CD4-positive, alpha-beta T cell treated with Interleukin-12 subunit alpha and Interleukin-12 subunit beta, for 1 hour (primary cell): ENCODE data around the gene OPCML.

Experiments
- DNase-seq: peaks from one replicate; pipeline ENCODE4 v3.0.0-alpha.2; 2020

Gene OPCML

DNA sequence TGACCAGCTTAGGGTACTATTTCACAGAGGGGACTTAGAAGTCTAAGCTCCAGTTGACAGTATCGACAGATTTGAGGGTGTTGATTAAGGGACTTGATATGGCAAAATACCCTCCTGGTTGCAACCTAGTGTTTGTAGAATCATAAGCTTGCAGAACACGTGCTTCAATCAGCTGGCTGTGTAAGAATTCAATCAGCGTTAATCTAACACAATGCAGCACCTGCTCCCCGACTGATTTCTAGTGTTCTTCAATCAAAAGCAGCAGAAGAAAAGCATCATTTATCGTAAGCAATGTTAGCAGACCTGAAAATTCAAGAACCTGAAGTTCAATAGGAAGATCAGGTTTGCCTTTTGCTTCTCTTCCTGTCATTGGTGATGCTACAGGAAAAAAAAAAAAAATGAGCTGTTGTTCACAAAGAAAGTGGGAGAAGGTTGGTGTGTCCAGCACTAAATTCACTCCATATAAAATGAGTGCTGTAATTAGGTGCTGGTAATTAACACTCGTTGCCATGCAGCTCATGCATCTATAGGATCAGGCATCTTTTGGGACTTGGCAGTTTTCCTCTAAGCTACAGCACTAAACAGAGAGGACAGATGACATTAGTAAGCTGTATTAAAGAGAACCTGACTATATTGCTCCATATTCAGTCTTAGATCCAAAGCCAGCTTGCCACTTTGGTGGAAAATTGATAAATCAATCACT is 840.3 kb downstream of the OPCML start:
- DNase-seq, result no peak

DNA sequence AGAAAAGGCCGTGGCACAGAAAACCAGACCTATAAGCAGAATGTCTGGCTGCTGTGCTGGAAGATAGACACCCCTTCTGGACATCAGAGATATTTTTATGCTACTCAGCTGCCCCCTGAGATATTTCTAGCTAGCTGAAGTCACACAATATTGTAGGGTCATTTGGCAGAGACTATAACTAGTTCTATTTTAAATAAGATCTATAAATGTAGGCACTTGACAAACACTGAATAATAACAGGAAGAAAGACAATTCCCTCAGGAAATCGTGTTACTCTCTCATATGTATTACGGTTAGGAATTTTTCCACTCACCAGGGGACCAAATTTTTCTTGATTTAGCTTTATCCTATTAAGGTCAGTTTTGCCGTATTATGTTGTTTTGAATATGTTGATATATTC is 845.4 kb downstream of the OPCML start:
- DNase-seq, result no peak

DNA sequence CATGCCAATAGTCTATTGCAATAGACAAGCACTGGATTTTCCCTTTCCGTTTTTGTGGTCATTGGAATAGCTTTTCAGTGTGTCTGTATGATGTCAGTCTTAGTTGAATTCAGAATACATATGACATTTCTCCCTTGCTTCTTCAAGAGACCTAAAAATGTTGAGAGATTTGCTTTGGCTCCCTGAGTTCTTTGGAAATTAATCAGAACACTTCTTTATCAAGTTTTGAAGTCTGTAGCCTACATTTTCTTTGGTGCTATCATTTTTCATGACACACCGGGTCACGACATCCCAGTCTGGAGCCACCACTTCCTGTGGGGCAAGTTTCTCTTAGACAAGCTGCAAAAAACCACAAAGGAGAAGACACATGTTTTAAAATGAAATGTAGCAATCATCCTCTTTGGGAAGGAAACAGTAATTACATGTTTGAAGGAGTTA is 847.1 kb downstream of the OPCML start:
- DNase-seq, result no peak

DNA sequence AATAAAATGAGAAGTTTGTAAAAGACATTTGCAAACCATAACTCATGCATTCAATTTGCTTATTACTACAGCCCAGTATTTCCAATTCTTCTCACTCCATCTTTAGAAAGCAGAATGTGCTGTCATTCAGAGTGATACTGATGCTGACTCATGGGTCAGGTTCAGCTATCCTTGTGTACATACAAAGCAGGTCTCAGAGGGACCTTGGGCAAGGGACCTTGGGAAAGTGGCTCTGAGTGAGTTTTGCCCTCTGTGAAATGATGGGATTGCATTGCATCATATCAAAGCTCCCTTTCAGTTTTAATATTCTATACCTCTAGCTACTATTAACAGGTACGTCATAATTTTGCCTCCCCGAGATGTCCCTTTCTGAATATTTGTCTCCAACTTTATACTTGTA is 848.7 kb downstream of the OPCML start:
- no peak for DNase-seq

DNA sequence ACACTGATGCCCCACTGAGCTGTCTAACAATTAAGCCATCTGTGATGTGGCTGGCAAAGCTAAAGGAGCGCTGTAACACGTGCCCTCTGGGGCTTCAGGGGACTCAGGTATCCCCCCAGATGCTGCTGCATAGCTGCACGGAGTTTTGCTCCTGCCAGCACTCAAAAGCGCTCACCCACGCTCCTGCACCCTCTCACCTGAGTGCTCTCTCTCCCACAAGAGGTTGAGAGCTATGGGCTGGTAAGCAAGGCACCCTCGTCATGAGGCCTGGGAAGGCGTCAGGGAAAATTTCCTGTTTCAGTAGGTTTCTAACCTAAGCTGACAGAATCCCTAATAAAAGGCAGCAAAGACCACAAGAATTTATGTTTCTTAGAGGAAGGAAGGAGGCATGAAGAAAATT is 850.3 kb downstream of the OPCML start:
- DNase-seq, result no peak

DNA sequence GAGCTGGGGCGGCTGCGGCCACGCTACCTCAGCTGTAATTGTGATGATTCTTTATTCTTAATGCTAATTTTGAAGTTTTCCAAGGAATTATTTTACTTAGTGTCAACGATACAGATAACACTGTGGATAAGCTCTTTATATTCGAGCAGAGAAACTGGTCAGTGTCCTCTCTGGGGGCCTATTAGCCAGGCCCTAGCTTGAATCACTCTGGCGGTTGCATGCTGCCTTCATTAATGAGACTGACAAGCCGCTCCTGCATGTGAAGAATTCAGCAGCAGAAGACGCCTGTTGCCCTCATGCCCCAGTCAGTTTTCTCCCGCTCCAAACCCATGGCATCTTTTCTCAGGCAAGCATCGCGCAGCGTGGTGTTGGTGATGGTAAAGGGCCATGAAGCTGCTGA is 851.7 kb downstream of the OPCML start:
- DNase-seq, result no peak

DNA sequence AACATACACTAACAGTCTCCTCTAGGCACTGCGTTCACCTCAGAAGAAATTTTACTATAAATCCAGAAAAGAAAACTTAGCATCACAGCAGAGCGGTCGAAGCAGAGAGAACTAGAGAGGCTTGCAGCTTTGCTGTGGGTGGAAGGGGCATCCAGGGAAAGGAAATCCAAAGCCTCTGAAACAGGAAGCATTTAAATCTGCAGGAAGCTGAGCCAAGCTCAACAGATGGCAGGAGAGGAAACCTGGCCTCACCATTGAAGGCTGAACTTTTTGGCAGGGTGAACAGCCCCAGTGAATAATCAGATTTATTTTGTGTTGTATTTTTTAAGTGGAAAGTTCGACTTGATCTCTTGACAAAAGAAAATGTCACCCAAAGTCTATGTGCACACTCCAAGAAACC is 858.1 kb downstream of the OPCML start:
- DNase-seq, result no peak

DNA sequence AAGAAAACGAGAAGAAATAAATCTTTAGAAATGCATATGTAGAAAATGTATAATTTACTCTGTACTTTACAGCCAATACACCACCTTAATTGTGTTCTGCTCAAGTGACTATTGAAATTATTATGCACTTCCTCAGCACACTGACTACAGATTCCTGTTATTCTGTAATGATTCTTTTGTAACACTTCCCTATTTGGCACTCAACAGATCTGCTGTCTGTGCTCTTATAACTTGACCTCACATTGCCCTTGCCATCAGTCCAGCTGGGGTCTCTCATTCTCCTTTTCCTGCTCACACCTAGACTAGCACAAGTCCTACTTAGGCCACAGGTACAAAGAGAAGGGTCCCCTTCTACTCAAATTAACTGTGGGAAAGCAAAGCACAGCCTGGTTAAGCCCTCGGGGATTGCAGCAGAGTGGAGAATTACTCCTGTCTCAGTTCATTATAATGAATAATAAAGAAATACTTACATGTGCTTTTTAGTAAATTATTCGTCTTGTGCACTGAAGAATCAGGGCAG is 860.4 kb downstream of the OPCML start:
- DNase-seq, result no peak

DNA sequence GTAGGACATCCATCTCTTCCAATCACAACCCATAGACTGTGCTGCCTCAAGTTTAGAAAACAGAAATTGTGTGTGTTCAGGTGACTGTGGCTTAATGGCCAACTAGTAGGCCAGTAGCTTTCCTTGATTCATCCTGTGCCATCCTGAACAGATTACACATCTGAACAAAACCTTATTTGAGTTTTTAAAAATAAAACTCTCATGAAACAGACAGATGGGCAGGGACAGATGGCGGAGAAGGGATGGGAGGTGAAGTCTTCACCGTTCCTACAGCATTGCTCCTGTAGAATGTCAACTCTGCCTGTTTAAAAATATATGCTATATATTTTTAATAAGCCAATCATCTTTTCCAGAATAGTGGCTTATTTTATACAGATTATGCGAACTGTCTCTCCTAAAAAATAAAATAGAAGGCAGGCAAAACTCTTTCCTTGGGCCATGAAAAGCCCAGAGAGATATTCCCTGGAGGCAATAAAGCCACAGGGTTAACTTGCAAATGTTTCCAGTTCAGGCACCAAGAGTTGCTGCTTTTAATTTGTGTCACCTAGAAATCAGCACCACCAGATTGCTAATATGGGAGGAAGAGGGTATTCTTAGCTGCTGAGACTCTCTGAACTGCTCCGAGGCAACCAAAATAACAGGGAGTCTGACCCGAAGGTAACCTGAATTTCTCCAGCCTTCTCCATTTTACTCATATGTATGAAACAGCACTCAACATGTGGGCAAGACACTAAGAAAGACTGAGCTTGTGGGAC is 861.2 kb downstream of the OPCML start:
- DNase-seq, result no peak

DNA sequence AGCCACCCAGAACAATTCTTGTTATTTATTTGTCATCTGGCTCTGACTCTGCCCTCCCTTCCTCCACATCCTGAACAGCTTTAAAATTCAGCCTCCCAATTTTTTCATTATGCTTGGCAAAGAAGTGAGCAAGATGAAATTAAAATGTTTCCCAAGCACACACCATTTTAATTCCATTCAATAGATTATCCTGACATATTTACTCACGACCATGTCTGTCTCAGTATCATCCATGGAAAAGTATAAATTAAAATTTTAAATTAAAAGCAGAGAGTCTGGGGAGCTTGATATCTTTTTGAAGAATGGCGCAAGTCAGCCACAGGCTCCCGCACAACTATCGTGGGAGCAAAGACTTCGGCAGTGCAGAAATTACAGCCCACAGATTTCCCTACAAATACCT is 862.4 kb downstream of the OPCML start:
- DNase-seq, result no peak

DNA sequence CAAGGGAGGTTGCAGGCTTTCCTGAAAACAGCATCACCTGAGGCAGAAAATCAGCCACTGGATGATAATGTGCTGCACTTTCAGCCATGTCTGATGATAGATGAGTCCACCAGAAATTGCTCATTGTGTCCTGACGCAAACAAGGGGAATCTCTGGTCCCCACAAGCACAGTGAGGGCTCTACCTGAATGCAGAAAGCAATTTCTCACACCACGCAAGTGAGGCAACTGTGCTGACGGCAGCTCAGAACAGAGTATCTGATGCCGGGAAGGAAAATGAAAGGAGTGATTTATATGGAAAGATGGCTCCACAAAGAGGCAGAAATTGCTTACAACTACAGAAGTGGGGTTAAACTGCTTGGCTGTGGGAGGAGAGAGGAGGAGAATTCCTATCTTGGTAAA is 867.1 kb downstream of the OPCML start:
- DNase-seq, result no peak

DNA sequence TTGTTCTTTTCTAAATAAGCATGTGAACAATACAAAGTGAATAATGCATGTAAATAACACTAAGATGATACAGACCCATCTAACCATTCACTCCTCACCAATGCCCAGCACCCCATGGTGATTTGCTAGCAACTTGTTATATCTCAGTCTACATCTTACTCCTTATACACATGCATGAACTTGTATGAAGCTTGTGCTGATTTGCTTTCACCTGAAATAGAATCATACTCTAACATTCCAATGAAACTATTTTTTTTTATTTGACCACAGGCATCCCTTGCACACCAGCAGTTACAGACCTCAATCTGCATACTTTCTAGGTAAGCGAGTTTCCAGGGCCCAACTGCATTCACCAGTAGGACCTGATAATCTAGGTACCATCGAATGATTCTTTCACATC is 873.6 kb downstream of the OPCML start:
- DNase-seq, result no peak

DNA sequence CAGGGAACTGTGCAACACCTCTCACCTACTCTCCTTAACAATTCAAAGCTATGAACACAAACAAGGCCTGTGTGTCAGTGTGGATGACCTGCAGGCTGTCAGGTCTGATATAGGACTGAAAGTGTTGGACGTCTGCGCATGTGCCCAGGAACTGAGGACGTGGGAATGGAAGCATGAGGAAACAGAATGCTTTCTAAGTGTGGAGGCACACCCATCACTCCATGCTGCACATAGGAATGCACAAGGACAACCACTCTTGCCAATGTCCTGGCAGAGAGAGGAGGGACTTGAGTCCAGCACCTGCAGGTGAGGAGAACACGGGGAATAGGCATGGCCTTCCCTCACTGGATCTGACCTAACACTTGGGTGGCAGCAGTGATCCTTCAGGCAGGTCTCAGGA is 874.3 kb downstream of the OPCML start:
- no peak for DNase-seq

DNA sequence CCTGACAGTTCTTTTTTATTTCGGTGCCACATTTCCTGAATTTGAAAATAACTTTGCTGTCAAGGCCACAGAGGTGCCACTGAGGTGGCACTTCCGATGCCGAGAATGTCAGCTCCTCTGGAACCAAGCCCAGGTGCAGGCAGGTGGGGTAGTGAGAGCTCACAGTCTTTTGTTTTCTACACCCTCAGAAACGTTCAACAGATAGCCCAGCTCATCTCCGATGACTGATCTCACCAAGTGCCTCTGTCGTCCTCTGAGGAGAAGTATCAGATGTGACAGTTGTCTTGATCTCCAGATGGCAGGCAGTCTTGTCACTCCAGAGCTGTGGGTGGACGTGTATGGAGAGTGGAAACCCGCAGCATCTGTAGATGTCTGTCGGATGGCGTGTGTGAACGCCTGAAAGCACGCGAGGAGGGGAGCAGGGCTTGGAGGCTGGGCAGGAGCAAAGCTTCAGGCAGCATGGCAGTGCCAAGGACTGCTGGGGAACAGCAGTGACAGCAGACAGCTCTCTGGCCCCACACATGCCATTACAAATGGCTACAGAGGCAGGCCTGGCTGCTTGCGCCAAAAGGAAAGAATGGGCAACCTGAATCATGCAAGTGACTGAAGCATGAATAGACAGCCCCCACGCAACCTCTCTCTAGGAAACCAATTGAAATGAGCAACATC is 877.0 kb downstream of the OPCML start:
- DNase-seq, result no peak

DNA sequence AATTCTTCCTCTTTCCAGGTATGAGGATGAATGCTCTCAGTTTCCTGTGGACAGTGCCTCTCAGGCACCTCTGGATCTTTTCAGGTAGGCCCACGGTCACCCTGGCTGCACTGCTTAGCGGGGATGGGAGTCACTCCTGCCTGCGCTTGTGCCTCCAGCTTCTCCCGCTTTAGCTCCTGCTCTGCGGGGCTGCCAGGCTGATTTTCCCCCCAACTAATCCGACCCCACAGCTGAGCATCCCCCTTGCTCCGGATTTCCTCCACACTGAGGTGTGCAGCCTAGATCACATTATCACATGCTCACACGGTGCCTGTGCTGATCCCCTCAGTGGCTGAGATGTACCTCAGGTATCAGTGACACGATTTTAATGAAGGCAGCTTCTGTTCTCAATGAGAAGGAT is 879.1 kb downstream of the OPCML start:
- DNase-seq, result no peak

DNA sequence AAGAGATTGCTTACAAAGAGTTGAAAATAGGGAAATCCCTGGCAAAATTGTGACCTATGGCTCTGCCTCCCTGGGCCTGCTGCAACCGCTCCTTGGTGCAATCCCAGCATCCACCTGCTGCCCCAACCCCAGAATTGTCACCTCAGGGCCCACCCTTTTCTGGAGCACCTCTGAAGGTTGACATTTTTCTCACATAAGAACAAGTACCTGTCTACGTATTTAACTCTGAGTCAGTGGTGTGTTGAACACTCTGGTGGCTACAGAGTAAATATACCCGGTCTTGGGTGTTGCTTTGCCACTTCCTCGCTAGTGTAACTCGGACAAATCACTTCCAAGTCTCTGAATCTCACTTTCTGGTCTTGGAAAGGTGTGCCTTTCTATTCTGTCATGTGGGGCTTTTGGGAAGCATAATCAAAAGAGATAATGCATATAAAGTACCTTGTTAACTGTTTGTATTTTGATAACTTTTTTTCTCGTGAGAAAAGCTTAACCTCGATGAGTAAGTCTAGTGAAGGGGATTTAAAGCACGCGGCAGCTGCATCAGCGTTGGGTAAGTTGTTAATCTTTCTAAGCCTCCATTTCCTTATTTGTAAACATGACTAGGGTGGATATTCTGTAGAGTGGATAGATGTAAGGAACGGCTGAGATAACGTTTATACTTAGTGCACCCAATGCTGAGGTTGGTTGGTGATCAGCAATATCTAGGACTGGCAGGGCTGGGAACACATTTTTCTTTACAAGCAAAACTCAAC is 881.2 kb downstream of the OPCML start:
- no peak for DNase-seq

DNA sequence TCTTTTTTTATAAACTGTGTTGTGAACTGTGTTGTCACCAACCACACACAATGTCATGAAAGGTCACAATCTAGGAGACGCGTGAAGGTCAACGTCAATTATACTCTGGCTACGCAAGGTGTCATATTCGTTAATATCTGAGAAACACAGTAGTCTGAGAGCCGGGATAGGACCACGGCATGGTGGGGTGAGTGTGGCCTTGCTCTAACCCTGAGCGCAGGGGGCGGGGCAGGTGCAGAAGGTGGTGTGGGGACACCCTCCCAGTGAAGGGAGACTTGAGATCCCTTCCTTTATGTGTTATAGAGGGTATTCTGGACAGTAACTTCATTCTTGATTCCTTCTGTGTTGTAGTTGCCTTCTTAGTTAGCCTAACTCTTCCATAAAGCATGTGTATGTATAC is 883.0 kb downstream of the OPCML start:
- no peak for DNase-seq

DNA sequence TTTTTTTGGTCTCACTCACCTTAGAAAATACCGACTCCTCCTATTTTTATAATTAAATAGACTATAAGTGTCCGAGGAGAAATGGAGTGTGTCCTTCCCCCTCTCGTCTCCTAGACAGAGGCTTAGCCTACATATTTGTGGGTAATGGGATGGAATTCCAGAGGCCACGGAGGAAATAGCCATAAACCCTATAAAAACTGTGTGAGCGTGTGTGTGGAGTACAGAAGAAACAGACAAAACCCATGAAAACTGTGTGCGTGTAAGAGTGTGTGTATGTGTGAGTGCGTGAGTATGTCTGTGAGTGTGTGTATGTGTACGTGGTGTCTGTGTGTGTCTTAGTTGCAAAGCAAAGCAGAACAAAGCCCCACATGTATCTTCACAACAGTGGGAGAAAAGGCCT is 883.5 kb downstream of the OPCML start:
- no peak for DNase-seq

DNA sequence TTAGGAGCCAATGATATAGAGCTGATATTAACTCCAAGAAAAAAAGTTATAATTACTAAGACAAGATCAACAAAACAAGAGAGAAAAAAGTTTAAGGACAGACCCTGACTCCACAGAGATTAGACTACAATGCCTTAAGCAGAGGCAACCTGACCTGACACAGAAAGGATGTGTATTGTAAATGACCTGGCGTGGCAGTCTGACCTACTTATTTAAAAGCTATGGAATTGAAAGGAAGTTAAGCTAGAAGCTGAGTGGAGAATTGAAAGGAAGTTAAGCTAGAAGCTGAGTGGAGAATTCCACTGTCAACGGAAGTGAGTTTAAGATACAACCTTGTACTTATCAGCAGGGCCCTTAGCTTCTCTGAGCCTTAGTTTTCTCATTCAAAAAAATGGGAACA is 885.4 kb downstream of the OPCML start:
- no peak for DNase-seq

DNA sequence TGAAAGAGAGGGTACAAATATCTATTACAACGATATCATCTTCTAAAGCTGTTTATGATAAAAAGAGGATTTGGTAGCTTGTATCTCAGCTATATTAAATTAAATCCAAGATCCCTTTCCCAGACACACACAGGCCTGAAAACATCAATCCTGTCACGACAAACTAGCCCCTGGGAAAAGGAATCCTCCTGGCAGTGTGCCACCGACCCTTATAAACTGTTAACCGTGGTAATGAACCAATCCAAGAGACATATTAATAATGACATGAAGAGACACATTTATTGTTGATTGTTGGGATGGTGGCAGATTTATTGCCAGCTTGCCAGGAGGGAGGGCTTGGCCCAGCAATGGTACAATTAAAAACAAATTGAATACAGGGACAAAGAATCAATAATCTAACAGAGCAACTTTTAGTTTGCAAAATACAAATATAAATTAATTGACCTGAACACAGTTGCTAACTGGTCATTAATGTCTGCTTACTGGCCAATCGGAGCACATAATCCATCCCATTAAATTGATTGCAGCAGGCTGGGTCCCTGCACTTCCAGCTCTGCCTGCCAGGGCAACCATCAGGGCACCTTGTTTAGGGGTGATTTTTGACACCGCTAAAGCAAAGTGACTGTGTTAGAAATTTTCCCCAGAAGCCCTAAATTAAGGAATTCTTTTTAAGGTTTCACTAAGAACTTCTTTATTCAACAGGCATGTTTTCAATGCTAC is 887.6 kb downstream of the OPCML start:
- DNase-seq, result no peak

DNA sequence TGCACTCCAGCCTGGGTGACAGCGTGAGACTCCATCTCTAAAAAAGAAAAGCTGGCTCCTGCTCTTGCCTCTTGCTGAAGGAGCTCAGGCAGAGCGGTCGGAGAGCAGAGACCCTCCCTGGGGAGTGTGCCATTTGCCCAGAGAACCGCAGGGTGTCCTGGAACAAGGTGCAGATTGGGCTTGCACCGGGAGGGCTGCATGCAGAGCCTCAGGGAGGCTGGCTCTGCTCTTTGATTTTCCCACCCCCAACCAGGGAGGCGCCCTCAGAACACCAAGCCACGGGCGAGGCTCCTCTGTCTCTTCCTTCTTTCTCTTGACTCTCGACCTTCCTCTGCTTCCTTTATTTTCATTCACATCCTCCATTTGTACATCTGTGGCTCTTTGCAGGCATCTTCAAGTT is 889.1 kb downstream of the OPCML start:
- no peak for DNase-seq

DNA sequence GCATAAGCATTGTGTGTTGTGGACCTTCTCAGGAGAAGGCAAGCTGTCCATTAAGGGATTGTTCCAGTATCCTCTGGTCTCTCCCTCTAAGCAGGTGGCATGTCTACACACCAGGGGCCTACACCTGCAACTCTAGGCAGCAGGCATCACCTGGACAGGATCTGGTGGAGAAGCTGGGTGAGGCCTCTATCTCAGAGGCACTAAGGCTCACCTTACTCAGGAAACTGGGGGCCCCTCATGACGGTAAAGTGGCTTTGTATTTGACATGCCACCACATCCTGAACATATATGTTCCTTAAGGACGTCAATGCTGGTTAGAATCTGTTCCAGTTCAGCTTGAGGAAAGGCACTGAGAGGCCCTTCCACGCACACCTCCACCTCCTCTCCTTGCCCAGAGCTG is 891.3 kb downstream of the OPCML start:
- DNase-seq, result no peak

DNA sequence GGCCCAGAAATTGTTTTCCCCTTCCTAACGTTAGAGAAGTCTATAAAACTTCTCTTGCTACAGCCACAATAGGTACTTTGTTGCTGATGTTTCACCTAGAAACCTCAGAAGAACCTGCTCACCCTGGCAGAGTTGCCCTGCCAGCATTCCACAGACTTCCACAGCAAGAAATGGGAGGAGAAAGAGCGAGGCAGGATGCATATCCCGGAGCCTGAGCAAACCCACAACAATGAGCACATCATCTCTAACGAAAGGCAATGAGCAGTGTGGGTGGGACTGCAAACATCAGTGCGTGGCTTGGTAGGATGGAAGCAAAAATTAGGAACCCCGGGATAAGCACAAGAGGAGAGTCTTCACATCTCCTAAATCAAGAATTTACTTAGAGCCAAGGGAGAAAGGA is 892.3 kb downstream of the OPCML start:
- no peak for DNase-seq
